Measurements from ENCODE around the gene ATXN1. TPM values are rescaled to one million over a fixed set of nuclear protein-coding genes. Genes with fewer than 3 reads are reported as not detected.

Gene ATXN1
- total RNA-seq, 1 experiment from 2014 or later = 8.1 TPM

GRCh38 chr6:16547587-16547986 lies 213.7 kb downstream of the ATXN1 start (continued):
- no peak for TF ChIP-seq CDX4 (CRISPR knock-in tag; IDR thresholded peaks at IDR 0.05; ENCODE audit: borderline replicate concordance)
- no peak for TF ChIP-seq IRF2 (CRISPR knock-in tag; IDR thresholded peaks at IDR 0.05; ENCODE audit: borderline replicate concordance, low read depth)

- Mint-ChIP-seq H3K4me1 (peaks cover 4% of the 10 kb centered on the region; the same call in 1 of the 2 replicates), H3K36me3 (no peaks in the 10 kb centered on the region), H3K27ac (no peak overlapping the region), H3K27me3 (ENCODE audit: low read depth) (no peaks in the 10 kb centered on the region), H3K9me3 (no peaks in the 10 kb centered on the region), H3K4me3 (no peak overlapping the region)
- ATAC-seq (no peak), DNase-seq (ENCODE audit: low spot score) (no peak)
- POLR2A ChIA-PET = no interaction called here
- TF ChIP-seq ZNF671 (CRISPR knock-in tag; IDR thresholded peaks at IDR 0.05) = no peak
- TF ChIP-seq IRF1 (CRISPR knock-in tag; IDR thresholded peaks at IDR 0.05) = no peak
- TF ChIP-seq ZNF416 (CRISPR knock-in tag; IDR thresholded peaks at IDR 0.05) = no peak
- TF ChIP-seq ZNF232 (CRISPR knock-in tag; IDR thresholded peaks at IDR 0.05) = no peak
- no peak for TF ChIP-seq ARID4B (CRISPR knock-in tag; IDR thresholded peaks at IDR 0.05; ENCODE audit: borderline replicate concordance)
- TF ChIP-seq PRDM15 (CRISPR knock-in tag; IDR thresholded peaks at IDR 0.05) = no peak
- CTCF ChIA-PET = no interaction called here
These were observed 214.4 kb downstream of the ATXN1 start for GRCh38 chr6:16546861-16547260.

- H3K9me3 Mint-ChIP-seq = no peaks in the 10 kb centered on the region
- H3K27ac Mint-ChIP-seq = no peak overlapping the region
- CTCF ChIA-PET = interaction anchor here (1.3 kb wide), 1 partner anchor 31 kb away, joined by 3 read pairs; no protein-coding TSS in a partner anchor
- no peaks in the 10 kb centered on the region for H3K36me3 Mint-ChIP-seq
- POLR2A ChIA-PET = no interaction called here
- DNase-seq (ENCODE audit: low spot score) (no peak), ATAC-seq (no peak)
- no peak for TF ChIP-seq SMAD3 (CRISPR knock-in tag; IDR thresholded peaks at IDR 0.05; ENCODE audit: borderline replicate concordance)
- TF ChIP-seq FOXK1 (CRISPR knock-in tag; IDR thresholded peaks at IDR 0.05) = no peak
- TF ChIP-seq IRF2 (CRISPR knock-in tag; IDR thresholded peaks at IDR 0.05; ENCODE audit: borderline replicate concordance, low read depth) = no peak
- no peak for TF ChIP-seq CTCF (IDR thresholded peaks at IDR 0.05)
- no peak for TF ChIP-seq GTF2I (CRISPR knock-in tag; conservative IDR thresholded peaks at IDR 0.05)
- no peak for TF ChIP-seq OVOL2 (CRISPR knock-in tag; IDR thresholded peaks at IDR 0.05; ENCODE audit: borderline replicate concordance)
- no peak for TF ChIP-seq GRHL2 (CRISPR knock-in tag; IDR thresholded peaks at IDR 0.05; ENCODE audit: insufficient replicate concordance, severe bottlenecking)
- no peak for TF ChIP-seq HMGA2 (CRISPR knock-in tag; IDR thresholded peaks at IDR 0.05)
- no peak for TF ChIP-seq ZNF532 (CRISPR knock-in tag; IDR thresholded peaks at IDR 0.05; ENCODE audit: borderline replicate concordance)
- TF ChIP-seq ZNF423 (CRISPR knock-in tag; IDR thresholded peaks at IDR 0.05) = no peak
- H3K27me3 Mint-ChIP-seq (ENCODE audit: low read depth) = no peaks in the 10 kb centered on the region
- peaks cover 4% of the 10 kb centered on the region; the same call in 1 of the 2 replicates for H3K4me1 Mint-ChIP-seq
- H3K4me3 Mint-ChIP-seq = no peak overlapping the region
These were observed 215.9 kb downstream of the ATXN1 start for GRCh38 chr6:16545382-16545781.

Measured in WTC11 (cell line).